A673 (cell line): ENCODE measurements around the gene CTNNBL1. TPM values are rescaled to one million over a fixed set of nuclear protein-coding genes. Genes with fewer than 3 reads are reported as not detected.

Experiments
- BruUV-seq: library from RNA; stranded (reverse); fragments of 400-500 nt; replicated peaks from 2 replicates; lab custom pipeline; 2021; lab: Mats Ljungman, UMichigan
- CTCF ChIA-PET: fragments of 300-600 bp; sonication (Branson Sonifier 250); formaldehyde crosslinking; loops from one replicate; lab custom pipeline; 2022; ENCODE audit warnings: antibody characterized with exemption; lab: Charles Lee
- POLR2A ChIA-PET: fragments of 300-600 bp; sonication (Branson Sonifier 250); formaldehyde crosslinking; loops from one replicate; lab custom pipeline; 2022; ENCODE audit warnings: antibody characterized with exemption; ENCODE audit not compliant: low non-redundant PET; lab: Charles Lee
- DNase-seq: peaks from one replicate; pipeline ENCODE4 v3.0.0-alpha.2; 2015; ENCODE audit warnings: low spot score
- H3K27ac ChIP-seq: fragments of 200-600 bp; sonication (generic); 2 replicates; pipeline ENCODE4 v1.5.1; 2016; ENCODE audit warnings: mixed run types, low read depth, mild to moderate bottlenecking, mixed read lengths, antibody characterized with exemption, low read length; ENCODE audit not compliant: poor library complexity, severe bottlenecking
- H3K27me3 ChIP-seq: fragments of 200-600 bp; sonication (generic); replicated peaks from 2 replicates; pipeline ENCODE4 v1.6.1; 2017; ENCODE audit warnings: mixed run types, low read depth, mild to moderate bottlenecking, mixed read lengths, antibody characterized with exemption, low read length; ENCODE audit not compliant: insufficient read depth, poor library complexity
- H3K36me3 ChIP-seq: fragments of 200-600 bp; sonication (generic); 2 replicates; pipeline ENCODE4 v1.6.1; 2016; ENCODE audit warnings: mixed run types, mild to moderate bottlenecking, mixed read lengths, antibody characterized with exemption, low read length; ENCODE audit not compliant: insufficient read depth, poor library complexity, severe bottlenecking
- H3K4me1 ChIP-seq: fragments of 200-600 bp; sonication (generic); 2 replicates; pipeline ENCODE4 v1.6.1; 2017; ENCODE audit warnings: mixed run types, mild to moderate bottlenecking, mixed read lengths, antibody characterized with exemption, low read length; ENCODE audit not compliant: insufficient read depth, poor library complexity, severe bottlenecking
- H3K4me3 ChIP-seq: fragments of 200-600 bp; sonication (generic); 2 replicates; pipeline ENCODE4 v1.5.1; 2016; ENCODE audit warnings: low read depth, mixed run types, mild to moderate bottlenecking, mixed read lengths, low read length; ENCODE audit not compliant: poor library complexity, severe bottlenecking
- H3K9me3 ChIP-seq: fragments of 200-600 bp; sonication (generic); 2 replicates; pipeline ENCODE4 v1.6.1; 2016; ENCODE audit warnings: mixed run types, low read depth, mild to moderate bottlenecking, mixed read lengths, antibody characterized with exemption, low read length; ENCODE audit not compliant: poor library complexity, severe bottlenecking
- EZH2 ChIP-seq: fragments of 200-600 bp; sonication (generic); IDR thresholded peaks from 2 replicates; pipeline ENCODE4 v1.6.1; 2017; ENCODE audit warnings: borderline replicate concordance, low read depth, mild to moderate bottlenecking, mixed read lengths, antibody characterized with exemption, low read length; ENCODE audit not compliant: poor library complexity, severe bottlenecking
- intact Hi-C: fragments of 100-400 bp; cut with micrococcal nuclease; formaldehyde crosslinking; loops from one replicate; pipeline ENCODE4 v1.10.0; 2022; ENCODE audit not compliant: unreplicated experiment
- total RNA-seq: library from RNA; stranded (reverse); gene quantifications from 2 replicates; pipeline ENCODE4 v1.2.3, GENCODE V29; 2021
- TF ChIP-seq, protein P1 (sequence below): fragments of 300-800, 200-600 bp; sonication (generic); conservative IDR thresholded peaks from 2 replicates; pipeline ENCODE4 v1.5.1; 2017; ENCODE audit warnings: low read depth, mild to moderate bottlenecking, antibody characterized with exemption, low read length, moderate library complexity, mixed read lengths

Gene CTNNBL1
- total RNA-seq, 1 experiment from 2014 or later: 88.5 TPM

DNA sequence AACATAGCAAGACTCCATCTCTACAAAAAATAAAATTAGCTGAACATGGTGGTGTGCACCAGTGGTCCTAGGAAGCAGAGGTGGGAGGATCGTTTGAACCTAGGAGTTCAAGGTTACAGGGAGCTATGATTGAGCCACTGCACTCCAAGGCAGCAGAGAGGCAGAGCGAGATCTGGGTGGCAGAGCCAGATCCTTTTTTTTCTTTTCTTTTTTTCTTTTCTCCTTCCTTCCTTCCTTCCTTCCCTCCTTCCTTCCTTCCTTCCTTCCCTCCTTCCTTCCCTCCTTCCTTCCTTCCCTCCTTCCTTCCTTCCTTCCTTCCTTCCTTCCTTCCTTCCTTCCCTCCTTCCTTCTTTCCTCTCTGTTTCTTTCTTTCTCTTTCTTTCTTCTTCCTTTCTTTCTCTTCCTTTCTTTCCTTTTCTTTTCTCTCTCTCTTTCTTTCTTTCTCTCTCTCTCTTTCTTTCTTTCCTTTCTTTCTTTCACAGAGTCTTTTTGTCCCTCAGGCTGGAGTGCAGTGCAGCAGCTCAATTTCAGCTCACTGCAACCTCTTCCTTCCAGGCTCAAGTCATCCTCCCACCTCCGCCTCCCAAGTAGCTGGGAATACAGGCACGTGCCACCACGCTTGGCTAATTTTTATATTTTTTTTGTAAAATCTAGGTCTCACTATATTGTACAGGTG is 199.9 kb downstream of the CTNNBL1 start:
- TF ChIP-seq EZH2: no peak
- TF ChIP-seq, protein P1, sequence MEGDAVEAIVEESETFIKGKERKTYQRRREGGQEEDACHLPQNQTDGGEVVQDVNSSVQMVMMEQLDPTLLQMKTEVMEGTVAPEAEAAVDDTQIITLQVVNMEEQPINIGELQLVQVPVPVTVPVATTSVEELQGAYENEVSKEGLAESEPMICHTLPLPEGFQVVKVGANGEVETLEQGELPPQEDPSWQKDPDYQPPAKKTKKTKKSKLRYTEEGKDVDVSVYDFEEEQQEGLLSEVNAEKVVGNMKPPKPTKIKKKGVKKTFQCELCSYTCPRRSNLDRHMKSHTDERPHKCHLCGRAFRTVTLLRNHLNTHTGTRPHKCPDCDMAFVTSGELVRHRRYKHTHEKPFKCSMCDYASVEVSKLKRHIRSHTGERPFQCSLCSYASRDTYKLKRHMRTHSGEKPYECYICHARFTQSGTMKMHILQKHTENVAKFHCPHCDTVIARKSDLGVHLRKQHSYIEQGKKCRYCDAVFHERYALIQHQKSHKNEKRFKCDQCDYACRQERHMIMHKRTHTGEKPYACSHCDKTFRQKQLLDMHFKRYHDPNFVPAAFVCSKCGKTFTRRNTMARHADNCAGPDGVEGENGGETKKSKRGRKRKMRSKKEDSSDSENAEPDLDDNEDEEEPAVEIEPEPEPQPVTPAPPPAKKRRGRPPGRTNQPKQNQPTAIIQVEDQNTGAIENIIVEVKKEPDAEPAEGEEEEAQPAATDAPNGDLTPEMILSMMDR: no peak
- DNase-seq: no peak
- CTCF ChIA-PET: no interaction called here
- intact Hi-C loops: loop anchor here (10.0 kb wide), 1 partner anchor 239 kb away; no protein-coding TSS in a partner anchor
- Histone ChIP-seq H3K36me3 (no peaks in the 10 kb centered on the region), H3K4me1 (peaks cover 43% of the 10 kb centered on the region), H3K4me3 (no peak overlapping the region), H3K27me3 (no peaks in the 10 kb centered on the region), H3K9me3 (no peaks in the 10 kb centered on the region), H3K27ac (no peak overlapping the region)
- no TSS peak for BruUV-seq
- POLR2A ChIA-PET: interaction anchor here (0.7 kb wide), 1 partner anchor 114 kb away, joined by 3 read pairs; no protein-coding TSS in a partner anchor

DNA sequence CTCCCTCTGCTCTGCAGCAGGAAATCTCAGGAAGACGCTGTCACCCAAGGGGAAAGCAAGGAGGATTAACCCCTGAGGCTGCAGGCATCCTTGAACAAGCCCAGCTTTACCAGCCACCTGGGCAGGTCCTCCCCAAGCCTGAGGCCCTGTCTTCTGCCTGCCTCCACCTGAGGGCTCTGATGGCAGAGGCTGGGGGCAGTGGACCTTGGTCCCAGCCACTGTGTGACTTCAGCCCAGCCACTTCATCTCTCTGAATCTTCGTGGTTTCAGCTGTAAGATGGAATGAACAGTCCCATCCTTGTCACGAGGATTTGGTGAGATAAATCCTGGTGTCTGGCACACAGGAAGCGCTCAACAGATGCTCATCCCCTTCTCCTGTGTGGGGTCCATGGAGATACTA is 200.6 kb downstream of the CTNNBL1 start:
- H3K9me3 ChIP-seq: no peaks in the 10 kb centered on the region
- no peak for DNase-seq
- H3K27ac ChIP-seq: no peak overlapping the region
- ChIA-PET POLR2A (no interaction called here), CTCF (no interaction called here)
- peaks cover 48% of the 10 kb centered on the region for H3K4me1 ChIP-seq
- no peaks in the 10 kb centered on the region for H3K27me3 ChIP-seq
- intact Hi-C loops: loop anchor here (10.0 kb wide), 1 partner anchor 240 kb away; no protein-coding TSS in a partner anchor
- H3K36me3 ChIP-seq: no peaks in the 10 kb centered on the region
- no peak for TF ChIP-seq EZH2
- TF ChIP-seq, protein P1: no peak
- no TSS peak for BruUV-seq
- no peak overlapping the region for H3K4me3 ChIP-seq

DNA sequence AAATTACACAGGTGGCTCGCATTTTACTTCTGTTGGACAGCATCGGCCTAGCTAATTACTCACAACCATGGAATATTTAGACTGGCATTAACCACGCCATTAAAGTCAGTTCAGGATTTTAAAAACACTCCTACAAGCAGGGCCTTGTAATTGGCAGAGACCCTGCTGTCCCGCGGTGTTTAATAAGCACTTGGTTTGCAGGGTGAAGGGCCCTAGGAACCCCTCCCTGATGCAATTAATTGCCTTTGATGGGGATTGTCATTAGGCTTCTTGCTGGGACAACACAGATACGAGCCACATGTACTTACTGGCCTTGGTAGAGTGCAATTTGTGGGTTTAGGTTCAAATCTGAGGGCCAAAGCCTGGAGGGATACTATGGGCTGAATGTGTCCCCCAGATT is 201.3 kb downstream of the CTNNBL1 start:
- H3K36me3 ChIP-seq: no peaks in the 10 kb centered on the region
- no peak for DNase-seq
- H3K4me1 ChIP-seq: peaks cover 48% of the 10 kb centered on the region
- CTCF ChIA-PET: no interaction called here
- H3K9me3 ChIP-seq: no peaks in the 10 kb centered on the region
- intact Hi-C loops: loop anchor here (5.0 to 10.0 kb wide), 3 partner anchors 218 to 328 kb away; no protein-coding TSS in a partner anchor
- no peaks in the 10 kb centered on the region for H3K27me3 ChIP-seq
- POLR2A ChIA-PET: no interaction called here
- no TSS peak for BruUV-seq
- H3K4me3 ChIP-seq: no peak overlapping the region
- peak overlapping the region; percentile 53 for H3K27ac ChIP-seq
- TF ChIP-seq EZH2: no peak
- TF ChIP-seq, protein P1: no peak
